ENCODE results near the gene ZBTB47.

- no peak for TF ChIP-seq CTCF (IDR thresholded peaks at IDR 0.05; ENCODE audit: extremely low read depth in 1 of 2, insufficient read depth in 1 of 2, low read depth in 1 of 2, low read length in 2 of 2)
- TF ChIP-seq POLR2A (IDR thresholded peaks at IDR 0.05; ENCODE audit: low read depth, low read length) = peak; percentile 41
Observed at GRCh38 chr3:42667523-42668412, 14.3 kb downstream of the ZBTB47 start.
